Measurements from ENCODE around the gene VASH1. TPM values are rescaled to one million over a fixed set of nuclear protein-coding genes. Genes with fewer than 3 reads are reported as not detected.

VASH1 gene
- total and polyA plus RNA-seq, 2 donors (not counting 3 experiments of a cell fraction or from before 2014, with no cell fraction given) = 39.8 to 168 TPM

DNA sequence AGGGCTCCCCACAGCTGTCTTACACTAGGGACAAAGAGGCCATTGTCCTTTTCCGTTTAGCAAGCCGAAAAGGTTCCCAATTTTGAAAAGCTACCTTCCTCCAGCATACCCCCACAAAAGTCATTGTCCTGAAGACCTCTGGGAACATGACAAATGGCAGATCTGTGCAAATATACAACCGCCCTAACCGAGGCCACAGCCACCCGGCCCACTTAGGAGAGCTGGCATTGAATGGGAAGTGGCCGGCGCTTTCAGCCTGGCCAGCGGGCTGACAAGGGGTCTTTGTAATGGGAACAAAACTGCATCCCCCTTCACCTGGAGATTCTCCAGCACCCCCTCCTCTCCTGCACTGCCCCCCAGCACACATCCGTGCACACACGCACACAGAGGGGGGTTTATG is 48.1 kb upstream of the VASH1 start:
- H2AFZ ChIP-seq (ENCODE audit: low read depth, low read length) = no peak overlapping the region
- DNase-seq (ENCODE audit: low read depth, low spot score) (no peak), FAIRE-seq (no peak)
- no peaks in the 10 kb centered on the region for H3K79me2 ChIP-seq (ENCODE audit: control insufficient read depth, insufficient read depth, low read length)
- H3K4me2 ChIP-seq (ENCODE audit: insufficient read depth, low read length) = no peak overlapping the region
- H3K4me3 ChIP-seq (replicated peaks in 1 of 3; ENCODE audit: insufficient read depth in 1 of 3, low read depth in 1 of 3, low read length in 3 of 3) = no peak overlapping the region
- TF ChIP-seq MYC (IDR thresholded peaks at IDR 0.05; ENCODE audit: low read depth, low read length) (no peak), GATA2 (IDR thresholded peaks at IDR 0.05; ENCODE audit: insufficient read depth, insufficient read length, low read depth, low read length) (no peak), EZH2 (IDR thresholded peaks at IDR 0.05; ENCODE audit: borderline replicate concordance, low read depth, low read length, severe bottlenecking) (no peak), FOS (IDR thresholded peaks at IDR 0.05; ENCODE audit: borderline replicate concordance, insufficient read depth, low read length) (no peak), POLR2A (IDR thresholded peaks at IDR 0.05; ENCODE audit: low read depth, low read length) (no peak), POLR2AphosphoS5 (IDR thresholded peaks at IDR 0.05; ENCODE audit: insufficient read depth, low read depth, low read length) (no peak), JUN (IDR thresholded peaks at IDR 0.05; ENCODE audit: borderline replicate concordance, insufficient read depth, insufficient read length, low read depth) (no peak)
- TF ChIP-seq, protein P1, sequence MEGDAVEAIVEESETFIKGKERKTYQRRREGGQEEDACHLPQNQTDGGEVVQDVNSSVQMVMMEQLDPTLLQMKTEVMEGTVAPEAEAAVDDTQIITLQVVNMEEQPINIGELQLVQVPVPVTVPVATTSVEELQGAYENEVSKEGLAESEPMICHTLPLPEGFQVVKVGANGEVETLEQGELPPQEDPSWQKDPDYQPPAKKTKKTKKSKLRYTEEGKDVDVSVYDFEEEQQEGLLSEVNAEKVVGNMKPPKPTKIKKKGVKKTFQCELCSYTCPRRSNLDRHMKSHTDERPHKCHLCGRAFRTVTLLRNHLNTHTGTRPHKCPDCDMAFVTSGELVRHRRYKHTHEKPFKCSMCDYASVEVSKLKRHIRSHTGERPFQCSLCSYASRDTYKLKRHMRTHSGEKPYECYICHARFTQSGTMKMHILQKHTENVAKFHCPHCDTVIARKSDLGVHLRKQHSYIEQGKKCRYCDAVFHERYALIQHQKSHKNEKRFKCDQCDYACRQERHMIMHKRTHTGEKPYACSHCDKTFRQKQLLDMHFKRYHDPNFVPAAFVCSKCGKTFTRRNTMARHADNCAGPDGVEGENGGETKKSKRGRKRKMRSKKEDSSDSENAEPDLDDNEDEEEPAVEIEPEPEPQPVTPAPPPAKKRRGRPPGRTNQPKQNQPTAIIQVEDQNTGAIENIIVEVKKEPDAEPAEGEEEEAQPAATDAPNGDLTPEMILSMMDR (IDR thresholded peaks at IDR 0.05; ENCODE audit: extremely low read depth in 1 of 2, insufficient read depth in 1 of 2, low read depth in 1 of 2, low read length in 2 of 2) = no peak
- TF ChIP-seq, protein P2, sequence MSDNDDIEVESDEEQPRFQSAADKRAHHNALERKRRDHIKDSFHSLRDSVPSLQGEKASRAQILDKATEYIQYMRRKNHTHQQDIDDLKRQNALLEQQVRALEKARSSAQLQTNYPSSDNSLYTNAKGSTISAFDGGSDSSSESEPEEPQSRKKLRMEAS (IDR thresholded peaks at IDR 0.05; ENCODE audit: insufficient read depth, insufficient read length) = no peak
- H4K20me1 ChIP-seq (replicated peaks; ENCODE audit: control insufficient read depth, extremely low read depth, insufficient read depth, low read length) = no peaks in the 10 kb centered on the region
- ChIA-PET CTCF (interaction anchor here (1.1 to 15.6 kb wide), 3 partner anchors 55 to 99 kb away, joined by 3 to 557 read pairs (median 19); partner anchors contain the start of gene ANGEL1), POLR2A (no interaction called here)
- intact Hi-C loops (cut with micrococcal nuclease) (loop anchor here (10.0 kb wide), 2 partner anchors 342 to 382 kb away; partner anchors contain the start of gene CIPC), dilution Hi-C loops (cut with MboI; ENCODE audit: extremely low pct_ligation_motif_present, low sequenced_read_pairs) (no loop called here)
- no peaks in the 10 kb centered on the region for H3K9me1 ChIP-seq (replicated peaks; ENCODE audit: control insufficient read depth, extremely low read depth, insufficient read depth, low read length)
- no peaks in the 10 kb centered on the region for H3K9me3 ChIP-seq (replicated peaks; ENCODE audit: control insufficient read depth, insufficient read depth, low read length)
- H3K9ac ChIP-seq (replicated peaks; ENCODE audit: extremely low read depth, insufficient read depth, low read length) = no peak overlapping the region
- peaks cover 16% of the 10 kb centered on the region for H3K4me1 ChIP-seq (ENCODE audit: control insufficient read depth, extremely low read depth, insufficient read depth, low read length)
- no peaks in the 10 kb centered on the region for H3K36me3 ChIP-seq (ENCODE audit: control insufficient read depth in 2 of 2, extremely low read depth in 1 of 2, insufficient read depth in 2 of 2, low read length in 2 of 2)
- H3K27ac ChIP-seq (ENCODE audit: insufficient read depth, low read depth, low read length) = no peak overlapping the region
- no peaks in the 10 kb centered on the region for H3K27me3 ChIP-seq (ENCODE audit: control insufficient read depth in 2 of 2, insufficient read depth in 2 of 2, low read length in 2 of 2)
- no TSS peak for BruUV-seq (replicated peaks)
